Loucy (cell line): ENCODE data around the gene UNK.

Experiments
- EZH2phosphoT487 ChIP-seq: fragments of 200-600 bp; IDR thresholded peaks from 2 replicates; pipeline ENCODE4 v1.6.1; 2018; ENCODE audit warnings: antibody characterized with exemption, mild to moderate bottlenecking, moderate library complexity, borderline replicate concordance
- TF ChIP-seq, protein P1 (sequence below): fragments of 200-600 bp; sonication (generic); conservative IDR thresholded peaks from 2 replicates; pipeline ENCODE4 v1.5.1; 2014; ENCODE audit warnings: mild to moderate bottlenecking, antibody characterized with exemption, low read length

DNA sequence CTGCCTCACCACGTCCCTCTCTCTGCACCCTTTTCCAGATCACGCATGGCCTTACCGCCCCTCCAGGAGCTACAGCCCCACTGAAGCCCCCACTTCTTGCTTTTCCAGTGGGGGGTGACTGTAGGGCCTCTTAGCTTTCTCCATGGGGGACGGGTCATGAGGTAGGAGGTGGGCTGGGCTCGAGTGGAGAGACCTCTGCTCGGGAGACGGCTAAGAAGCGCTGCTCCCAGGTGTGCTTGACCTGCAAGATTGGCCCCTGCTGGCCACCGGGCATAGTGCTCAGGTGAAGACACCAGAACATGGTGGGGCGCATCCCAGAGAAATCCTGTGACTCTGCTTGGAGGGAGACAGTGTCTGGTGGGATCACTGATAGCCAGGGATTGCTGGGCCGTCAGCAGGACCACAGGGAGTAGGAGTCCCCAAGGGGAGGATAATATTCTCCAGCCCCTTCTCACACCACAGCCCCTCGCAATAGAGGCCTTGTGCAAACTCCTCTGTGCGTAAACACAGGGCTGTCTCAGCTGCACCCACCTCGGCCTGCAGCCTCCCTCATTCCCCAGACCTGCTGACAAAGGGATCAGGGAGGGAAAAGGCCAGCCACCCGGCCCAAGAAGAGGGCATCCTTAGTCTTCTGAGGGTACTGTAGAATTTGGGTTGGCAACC lies 10.7 kb upstream of the UNK start:
- TF ChIP-seq, protein P1, sequence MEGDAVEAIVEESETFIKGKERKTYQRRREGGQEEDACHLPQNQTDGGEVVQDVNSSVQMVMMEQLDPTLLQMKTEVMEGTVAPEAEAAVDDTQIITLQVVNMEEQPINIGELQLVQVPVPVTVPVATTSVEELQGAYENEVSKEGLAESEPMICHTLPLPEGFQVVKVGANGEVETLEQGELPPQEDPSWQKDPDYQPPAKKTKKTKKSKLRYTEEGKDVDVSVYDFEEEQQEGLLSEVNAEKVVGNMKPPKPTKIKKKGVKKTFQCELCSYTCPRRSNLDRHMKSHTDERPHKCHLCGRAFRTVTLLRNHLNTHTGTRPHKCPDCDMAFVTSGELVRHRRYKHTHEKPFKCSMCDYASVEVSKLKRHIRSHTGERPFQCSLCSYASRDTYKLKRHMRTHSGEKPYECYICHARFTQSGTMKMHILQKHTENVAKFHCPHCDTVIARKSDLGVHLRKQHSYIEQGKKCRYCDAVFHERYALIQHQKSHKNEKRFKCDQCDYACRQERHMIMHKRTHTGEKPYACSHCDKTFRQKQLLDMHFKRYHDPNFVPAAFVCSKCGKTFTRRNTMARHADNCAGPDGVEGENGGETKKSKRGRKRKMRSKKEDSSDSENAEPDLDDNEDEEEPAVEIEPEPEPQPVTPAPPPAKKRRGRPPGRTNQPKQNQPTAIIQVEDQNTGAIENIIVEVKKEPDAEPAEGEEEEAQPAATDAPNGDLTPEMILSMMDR: peak; percentile 39
- TF ChIP-seq EZH2phosphoT487: no peak
